H1 (cell line): ENCODE results near the gene LAMP1. TPM values are rescaled to one million over a fixed set of nuclear protein-coding genes. Genes with fewer than 3 reads are reported as not detected.

Experiments used
- CTCF ChIA-PET: fragments of 300-600 bp; sonication (Branson Sonifier 250); formaldehyde crosslinking; loops from one replicate; lab custom pipeline; 2021; ENCODE audit not compliant: partially characterized antibody; lab: Charles Lee
- POLR2A ChIA-PET: fragments of 300-600 bp; sonication (Branson Sonifier 250); formaldehyde crosslinking; loops from one replicate; lab custom pipeline; 2021; ENCODE audit warnings: inconsistent platforms; ENCODE audit not compliant: partially characterized antibody; lab: Charles Lee
- DNase-seq, 2 experiments: peaks; one replicate each; pipeline versions ENCODE4 v3.0.0 to v3.0.0-alpha.2; 2010 to 2022; ENCODE audit warnings: low spot score in 2 of 2, low read depth in 1 of 2, mixed read lengths in 1 of 2
- FAIRE-seq: peaks from 2 replicates; lab custom pipeline; 2011; peaks lifted over from hg19 to GRCh38; lab: Jason Lieb, UNC
- H2AFZ ChIP-seq: 2 replicates; pipeline ENCODE4 v1.8.1; 2012; ENCODE audit warnings: low read length, inconsistent platforms
- H2AK5ac ChIP-seq: 2 replicates; pipeline ENCODE4 v1.6.1; 2013; ENCODE audit warnings: low read depth, low read length
- H2BK120ac ChIP-seq: replicated peaks from 2 replicates; pipeline ENCODE3; 2013; ENCODE audit warnings: low read depth, low read length, inconsistent platforms
- H2BK12ac ChIP-seq: 2 replicates; pipeline ENCODE4 v1.6.1; 2013; ENCODE audit warnings: low read depth, low read length
- H2BK15ac ChIP-seq: 2 replicates; pipeline ENCODE4 v1.6.1; 2013; ENCODE audit warnings: low read length
- H2BK20ac ChIP-seq: 2 replicates; pipeline ENCODE4 v1.6.1; 2013; ENCODE audit warnings: low read length
- H2BK5ac ChIP-seq: 2 replicates; pipeline ENCODE4 v1.6.1; 2013; ENCODE audit warnings: low read depth, low read length
- H3K14ac ChIP-seq: 2 replicates; pipeline ENCODE4 v1.6.1; 2013; ENCODE audit warnings: inconsistent platforms; ENCODE audit not compliant: insufficient read length
- H3K18ac ChIP-seq: 2 replicates; pipeline ENCODE4 v1.6.1; 2013; ENCODE audit warnings: low read length; ENCODE audit errors: extremely low read depth
- H3K23ac ChIP-seq: 2 replicates; pipeline ENCODE4 v1.6.1; 2013; ENCODE audit warnings: inconsistent platforms; ENCODE audit not compliant: insufficient read length
- H3K23me2 ChIP-seq: 2 replicates; pipeline ENCODE4 v1.6.1; 2013; ENCODE audit warnings: low read depth, low read length
- H3K27ac ChIP-seq: 2 replicates; pipeline ENCODE4 v1.6.1; 2011; ENCODE audit warnings: low read depth, low read length, inconsistent platforms
- H3K27me3 ChIP-seq, 4 experiments: replicated peaks in 1 of 4; 1 replicate in 1 of 4; 2 replicates in 3 of 4; pipeline versions ENCODE4 v1.6.1 to v1.8.1; 2011 to 2013; ENCODE audit warnings: low read length in 3 of 4, mild to moderate bottlenecking in 3 of 4, inconsistent platforms in 2 of 4, mixed read lengths in 2 of 4, moderate library complexity in 1 of 4; ENCODE audit not compliant: control insufficient read depth in 3 of 4, insufficient read depth in 3 of 4; ENCODE audit errors: extremely low read depth in 1 of 4
- H3K36me3 ChIP-seq, 4 experiments: 2 replicates each; pipeline versions ENCODE4 v1.6.1 to v1.8.1; 2011 to 2013; ENCODE audit warnings: mild to moderate bottlenecking in 4 of 4, low read length in 3 of 4, moderate library complexity in 2 of 4, control low read depth in 1 of 4, inconsistent platforms in 1 of 4; ENCODE audit not compliant: insufficient read depth in 4 of 4, control insufficient read depth in 2 of 4
- H3K4ac ChIP-seq: replicated peaks from 2 replicates; pipeline ENCODE3; 2013; ENCODE audit warnings: low read length, low read depth, mixed read lengths, inconsistent platforms; ENCODE audit not compliant: insufficient read length
- H3K4me1 ChIP-seq, 4 experiments: replicated peaks in 1 of 4; 1 replicate in 1 of 4; 2 replicates in 3 of 4; pipeline versions ENCODE4 v1.6.1 to v1.8.1; 2011 to 2013; ENCODE audit warnings: low read length in 3 of 4, inconsistent platforms in 2 of 4, mixed read lengths in 1 of 4; ENCODE audit not compliant: insufficient read depth in 4 of 4, control insufficient read depth in 3 of 4
- H3K4me2 ChIP-seq, 2 experiments: 2 replicates each; pipeline versions ENCODE4 v1.6.1 to v1.8.1; 2011 to 2013; ENCODE audit warnings: low read depth in 2 of 2, low read length in 2 of 2, control low read depth in 1 of 2, inconsistent platforms in 1 of 2, mild to moderate bottlenecking in 1 of 2; ENCODE audit not compliant: insufficient read depth in 1 of 2
- H3K4me3 ChIP-seq, 4 experiments: fragments of 200-600, 300-600 bp in 1 of 4; sonication (generic), shearing (Covaris generic), sonication (Bioruptor Twin) in 1 of 4; 2 replicates each; pipeline versions ENCODE4 v1.5.1 to v1.8.1; 2011 to 2016; ENCODE audit warnings: low read length in 4 of 4, low read depth in 3 of 4, control low read depth in 2 of 4, inconsistent platforms in 2 of 4, mild to moderate bottlenecking in 2 of 4, mixed read lengths in 1 of 4, moderate library complexity in 1 of 4; ENCODE audit not compliant: insufficient read depth in 2 of 4; ENCODE audit errors: extremely low read depth in 1 of 4
- H3K56ac ChIP-seq: replicated peaks from 2 replicates; pipeline ENCODE3; 2013; ENCODE audit warnings: low read depth, mild to moderate bottlenecking, mixed read lengths, low read length, inconsistent platforms; ENCODE audit not compliant: insufficient read length
- H3K79me1 ChIP-seq: 2 replicates; pipeline ENCODE4 v1.6.1; 2013; ENCODE audit warnings: low read depth, low read length, control low read depth
- H3K79me2 ChIP-seq, 2 experiments: 2 replicates each; pipeline versions ENCODE4 v1.6.1 to v1.8.1; 2012 to 2013; ENCODE audit warnings: low read length in 2 of 2, mild to moderate bottlenecking in 2 of 2, inconsistent platforms in 1 of 2; ENCODE audit not compliant: insufficient read depth in 2 of 2, control insufficient read depth in 1 of 2
- H3K9ac ChIP-seq, 4 experiments: replicated peaks in 1 of 4; 1 replicate in 1 of 4; 2 replicates in 3 of 4; pipeline versions ENCODE4 v1.6.1 to v1.8.1; 2011 to 2013; ENCODE audit warnings: low read depth in 3 of 4, low read length in 3 of 4, control low read depth in 2 of 4, mild to moderate bottlenecking in 2 of 4, moderate library complexity in 2 of 4, inconsistent platforms in 1 of 4; ENCODE audit errors: extremely low read depth in 1 of 4
- H3K9me3 ChIP-seq, 2 experiments: 2 replicates each; pipeline versions ENCODE4 v1.6.1 to v1.8.1; 2012 to 2013; ENCODE audit warnings: mild to moderate bottlenecking in 2 of 2, moderate library complexity in 2 of 2, control low read depth in 1 of 2, inconsistent platforms in 1 of 2, low read depth in 1 of 2, low read length in 1 of 2, mixed read lengths in 1 of 2; ENCODE audit not compliant: insufficient read depth in 2 of 2
- H4K20me1 ChIP-seq, 2 experiments: replicated peaks in 1 of 2; 2 replicates each; pipeline versions ENCODE3 to v1.8.1; 2011 to 2013; ENCODE audit warnings: inconsistent platforms in 2 of 2, low read length in 2 of 2, mild to moderate bottlenecking in 1 of 2; ENCODE audit not compliant: insufficient read depth in 2 of 2, control insufficient read depth in 1 of 2
- H4K5ac ChIP-seq: 2 replicates; pipeline ENCODE4 v1.6.1; 2013; ENCODE audit warnings: low read length, low read depth, mixed read lengths, inconsistent platforms; ENCODE audit not compliant: insufficient read length
- H4K8ac ChIP-seq: 2 replicates; pipeline ENCODE4 v1.8.0; 2013; ENCODE audit warnings: mild to moderate bottlenecking, moderate library complexity, low read length, inconsistent platforms; ENCODE audit not compliant: insufficient read depth; ENCODE audit errors: extremely low read depth
- H4K91ac ChIP-seq: replicated peaks from 2 replicates; pipeline ENCODE3; 2013; ENCODE audit warnings: low read length, mixed read lengths, inconsistent platforms; ENCODE audit not compliant: insufficient read length
- EGR1 ChIP-seq: IDR thresholded peaks from 2 replicates; pipeline ENCODE4 v1.6.1; 2011; ENCODE audit warnings: low read depth, low read length, borderline replicate concordance
- POLR2A ChIP-seq, 2 experiments: IDR thresholded peaks; 1 replicate in 1 of 2; 2 replicates in 1 of 2; pipeline ENCODE4 v1.6.1; 2011; ENCODE audit warnings: low read depth in 2 of 2, low read length in 2 of 2, mild to moderate bottlenecking in 2 of 2; ENCODE audit errors: control extremely low read depth in 1 of 2
- RXRA ChIP-seq: IDR thresholded peaks from 2 replicates; pipeline ENCODE4 v1.6.1; 2011; ENCODE audit warnings: low read depth, mild to moderate bottlenecking, low read length, moderate library complexity; ENCODE audit not compliant: insufficient read depth
- TBP ChIP-seq: IDR thresholded peaks from 2 replicates; pipeline ENCODE4 v1.6.1; 2011; ENCODE audit warnings: low read depth, low read length, improper control_type of control experiment
- WGBS, 2 experiments: shearing (Covaris generic) in 1 of 2; methylation state at CpG; one replicate each; pipeline versions ENCODE4 v1.1.6 to v1.1.7; 2013 to 2015; ENCODE audit warnings: low lambda C conversion rate in 2 of 2, mixed read lengths in 2 of 2, inconsistent platforms in 1 of 2, low coverage in 1 of 2, missing lambda C conversion rate in 1 of 2; ENCODE audit not compliant: insufficient replicate concordance in 2 of 2, insufficient coverage in 1 of 2, insufficient read length in 1 of 2; ENCODE audit errors: extremely low coverage in 1 of 2, missing lambda C conversion rate in 1 of 2; 5-methylcytosine and 5-hydroxymethylcytosine counted together
- polyA plus RNA-seq, 7 experiments: library from polyadenylated mRNA; depleted of rRNA in 3 of 7; stranded (reverse) in 5 of 7; unstranded in 2 of 7; fragments of >200 nt in 5 of 7; fragments of 200-250 nt in 2 of 7; gene quantifications; 1 replicate in 5 of 7; 2 replicates in 1 of 7; 4 replicates in 1 of 7; pipeline versions ENCODE4 v1.2.1 to v1.2.3, GENCODE V29; 2011 to 2013; ENCODE audit warnings: missing spikeins in 2 of 7, mixed read lengths in 2 of 7
- total RNA-seq: library from RNA; stranded (reverse); fragmentation: NEBNext Ultra II Directional; extraction: Animal tissue kit (Norgen Biotek cat#: 25700); gene quantifications from 2 replicates; pipeline ENCODE4 v1.2.1, GENCODE V29; 2021

Gene LAMP1
- total and polyA plus RNA-seq, 2 of the 8 experiments (the other 6 are each of a cell fraction or from before 2014, with no cell fraction given) = 97.6 to 140 TPM

DNA sequence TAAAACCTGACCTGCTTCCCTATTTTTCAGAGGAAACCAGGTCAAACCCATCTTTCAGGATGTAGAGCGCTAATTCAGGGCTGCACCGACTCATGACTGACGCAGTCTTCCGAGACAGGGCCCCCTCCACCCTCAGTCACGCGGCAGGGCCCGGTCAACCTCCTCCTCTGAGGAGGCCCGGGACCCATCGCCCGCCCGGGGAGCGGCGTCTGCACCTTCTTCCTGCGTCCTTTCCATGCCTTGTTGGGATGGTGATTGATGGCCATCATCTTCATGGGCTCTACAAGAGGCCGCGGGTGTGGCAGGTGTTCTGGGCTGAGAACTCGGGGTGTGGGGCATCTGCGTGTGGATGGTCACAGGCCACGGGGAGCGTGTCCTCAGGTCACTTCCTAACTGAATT, 40.9 kb downstream of the LAMP1 start:
- Histone ChIP-seq H2BK120ac (no peak overlapping the region), H2BK12ac (no peak overlapping the region)
- FAIRE-seq = no peak
- no peak for TF ChIP-seq EGR1
- no peak for TF ChIP-seq RXRA
- no peak for TF ChIP-seq POLR2A (IDR thresholded peaks at IDR 0.05; ENCODE audit: control extremely low read depth in 1 of 2, low read depth in 2 of 2, low read length in 2 of 2)
- no peak for TF ChIP-seq TBP

More for the DNA sequence above, 40.9 kb downstream of the LAMP1 start:
- Histone ChIP-seq H2AFZ (no peak overlapping the region), H3K79me2 (no peaks in the 10 kb centered on the region; a peak in 1 of 4 replicates), H3K56ac (no peak overlapping the region), H3K4me3 (no peak overlapping the region), H2BK20ac (no peak overlapping the region), H3K4ac (no peak overlapping the region), H3K36me3 (peaks cover 3 to 28% (median 7%) of the 10 kb centered on the region in 4 experiments; a peak in 7 of 8 replicates), H3K23me2 (no peaks in the 10 kb centered on the region), H4K20me1 (peaks cover 0 to 3% of the 10 kb centered on the region in 2 experiments), H3K18ac (no peak overlapping the region), H3K79me1 (no peaks in the 10 kb centered on the region), H3K23ac (no peak overlapping the region), H4K5ac (no peak overlapping the region), H3K27ac (no peak overlapping the region), H4K91ac (no peak overlapping the region), H3K14ac (no peak overlapping the region), H3K4me2 (no peak overlapping the region), H2BK15ac (no peak overlapping the region), H3K27me3 (no peaks in the 10 kb centered on the region), H2BK5ac (no peak overlapping the region), H2AK5ac (no peak overlapping the region), H3K9me3 (no peaks in the 10 kb centered on the region), H4K8ac (no peak overlapping the region), H3K4me1 (0 out of 7 replicates have a peak, but pooled peaks cover 0 to 5% (median 0%) of the 10 kb centered on the region in 4 experiments), H3K9ac (no peak overlapping the region)
- CTCF ChIA-PET = interaction anchor here (1.1 to 1.7 kb wide), 6 partner anchors 9 to 151 kb away, joined by 4 to 10 read pairs (median 5); no protein-coding TSS in a partner anchor
- DNase-seq = no peak
- POLR2A ChIA-PET = interaction anchor here (1.1 to 3.1 kb wide), 9 partner anchors 10 to 58 kb away, joined by 3 to 34 read pairs (median 9); no protein-coding TSS in a partner anchor
- 86% methylated on average over 19 of the region's 20 CpGs; no CpG with 5 or more reads in 1 of the 2 experiments for WGBS, 2 experiments
